GM12865 (cell line): ENCODE measurements around the gene DLG2.

ENCODE experiments used
- DNase-seq: peaks from one replicate; pipeline ENCODE4 v3.0.0; 2010; ENCODE audit warnings: low read depth
- H3K4me3 ChIP-seq: 2 replicates; pipeline ENCODE4 v1.5.1; 2011; ENCODE audit warnings: mild to moderate bottlenecking, low read depth, low read length, control low read depth
- CTCF ChIP-seq: IDR thresholded peaks from 2 replicates; pipeline ENCODE4 v1.5.1; 2011; ENCODE audit warnings: low read length, control low read depth, low read depth, inconsistent platforms; ENCODE audit not compliant: insufficient read depth; ENCODE audit errors: missing control alignments

DLG2 gene

GRCh38 chr11:83990160-83990733 is 1636.9 kb downstream of the DLG2 start:
- no peak for TF ChIP-seq CTCF
- DNase-seq: no peak
- H3K4me3 ChIP-seq: no peak overlapping the region

GRCh38 chr11:83982825-83983224 is 1644.3 kb downstream of the DLG2 start:
- TF ChIP-seq CTCF: no peak
- no peak overlapping the region for H3K4me3 ChIP-seq

DNA sequence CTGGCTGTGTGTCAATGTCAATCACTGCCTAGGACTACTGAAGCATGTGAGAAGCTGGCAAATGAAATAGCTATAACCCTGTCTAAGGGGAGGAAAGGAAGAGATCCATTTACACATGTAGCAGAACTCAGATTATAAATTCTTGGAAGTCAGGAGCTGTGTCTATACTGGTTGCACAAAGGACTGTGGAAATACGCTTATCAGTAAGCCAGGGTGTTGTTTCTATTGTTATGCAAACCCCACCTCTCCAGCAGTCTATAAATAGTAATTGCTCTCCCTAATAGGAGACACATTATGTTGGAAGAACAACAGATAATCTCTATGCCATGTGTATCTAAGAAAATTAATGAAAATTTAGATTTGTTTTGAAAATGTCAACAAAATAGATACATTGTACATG is 1647.6 kb downstream of the DLG2 start:
- TF ChIP-seq CTCF: no peak
- no peak for DNase-seq
- H3K4me3 ChIP-seq: no peak overlapping the region

More at GRCh38 chr11:83982825-83983224, 1644.3 kb downstream of the DLG2 start:
- DNase-seq: no peak

GRCh38 chr11:83978942-83979341 is 1648.2 kb downstream of the DLG2 start:
- TF ChIP-seq CTCF: no peak
- no peak overlapping the region for H3K4me3 ChIP-seq
- DNase-seq: no peak

DNA sequence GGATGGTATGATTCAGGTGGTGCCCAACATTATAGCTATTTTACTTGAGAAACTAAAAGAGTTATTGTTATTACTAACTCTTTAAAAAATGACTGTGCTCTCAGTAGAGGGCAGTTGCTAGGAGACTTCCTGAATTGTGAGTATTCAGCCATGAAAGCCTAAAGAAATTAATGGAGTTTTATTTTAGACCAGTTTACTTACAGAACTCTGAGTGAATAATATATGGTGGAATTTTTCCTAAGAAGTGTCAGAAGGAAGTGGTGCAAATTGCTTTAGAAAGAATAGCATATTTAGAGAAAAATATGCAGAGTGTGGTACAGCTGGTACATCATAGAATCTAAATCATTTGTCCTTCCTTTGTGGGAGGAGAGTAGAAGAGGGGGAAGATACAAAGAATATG is 1651.1 kb downstream of the DLG2 start:
- DNase-seq: no peak
- TF ChIP-seq CTCF: no peak
- H3K4me3 ChIP-seq: no peak overlapping the region

DNA sequence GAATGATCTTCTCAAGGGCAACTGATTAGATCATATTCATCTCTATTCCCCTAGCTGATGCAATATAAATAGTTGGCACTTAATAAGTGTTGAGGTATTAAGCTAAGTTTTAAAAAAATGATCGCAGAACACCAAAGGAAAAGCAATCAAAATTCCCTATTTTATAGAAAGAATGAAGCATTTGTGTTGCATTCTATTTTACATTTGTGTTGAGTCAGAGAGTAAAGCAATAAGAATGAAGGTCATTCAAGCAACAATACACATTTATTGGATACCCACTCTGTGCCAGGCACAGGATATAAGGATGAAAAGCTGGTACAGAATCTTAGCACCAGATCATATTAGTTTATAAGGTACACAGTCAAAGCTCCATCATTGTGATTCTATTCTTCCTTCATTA is 1654.6 kb downstream of the DLG2 start:
- DNase-seq: no peak
- no peak overlapping the region for H3K4me3 ChIP-seq
- no peak for TF ChIP-seq CTCF

GRCh38 chr11:83971063-83971462 is 1656.1 kb downstream of the DLG2 start:
- peak; percentile 51 for DNase-seq
- no peak overlapping the region for H3K4me3 ChIP-seq
- no peak for TF ChIP-seq CTCF
